Stimulated activated naive CD4-positive, alpha-beta T cell (primary cell): ENCODE results near the gene CHP1.
"Not testable (repeated sequence)": the region's sequence is repeated elsewhere in the genome, so short reads cannot be mapped to it uniquely, and the experiment has no call there.

Experiments used
- DNase-seq, 6 experiments: peaks; one replicate each; lab custom pipeline; 2025; lab: John Stamatoyannopoulos, UW

CHP1 gene

GRCh38 chr15:41292521-41292920 is 61.5 kb downstream of the CHP1 start:
- DNase-seq = no peak

GRCh38 chr15:41301139-41301538 is 70.1 kb downstream of the CHP1 start:
- not testable (repeated sequence) for DNase-seq

GRCh38 chr15:41301587-41301986 is 70.5 kb downstream of the CHP1 start:
- DNase-seq = no peak

- DNase-seq = no peak
Observed at GRCh38 chr15:41304149-41304770, 73.2 kb downstream of the CHP1 start.

- no peak for DNase-seq
Observed at GRCh38 chr15:41307679-41308078, 76.6 kb downstream of the CHP1 start.

GRCh38 chr15:41309226-41309905 is 78.3 kb downstream of the CHP1 start:
- DNase-seq = no peak

GRCh38 chr15:41320805-41321330 is 89.8 kb downstream of the CHP1 start:
- DNase-seq = not testable (repeated sequence)

- no peak for DNase-seq
Observed at GRCh38 chr15:41323611-41324010, 92.5 kb downstream of the CHP1 start.

- DNase-seq = no peak
Observed at GRCh38 chr15:41331281-41331680, 100.2 kb downstream of the CHP1 start.
